Right lobe of liver (tissue), 4 donors: Measurements from ENCODE around the gene RNU5D-1.

Experiments used
- CTCF ChIP-seq, 4 donors: fragments of 200-600 bp in 3 of 4; fragments of 450-650 bp in 1 of 4; IDR thresholded peaks; one replicate each; pipeline versions ENCODE4 v1.5.1 to v1.8.0; 2016 to 2022; ENCODE audit warnings: antibody characterized with exemption in 4 of 4, mild to moderate bottlenecking in 2 of 4
- POLR2A ChIP-seq: fragments of 450-650 bp; IDR thresholded peaks from one replicate; pipeline ENCODE4 v1.6.1; 2017; ENCODE audit warnings: antibody characterized with exemption, mild to moderate bottlenecking
- donor health status: DM: no; HTN: no; CAD: no.
- donor health status: DM: no; HTN: no; CAD: no.
- donor health status: DM: no; HTN: yes; CAD: no.

GRCh38 chr1:44684525-44684924 is 46.4 kb downstream of the RNU5D-1 start:
- no peak for TF ChIP-seq CTCF (IDR thresholded peaks at IDR 0.05)
- TF ChIP-seq POLR2A = no peak
